GM18498 (cell line): ENCODE data around the gene THSD7B.

Experiments
- ATAC-seq: cut with Tn5 transposase; IDR thresholded peaks from one replicate; pipeline ENCODE4 v1.9.1; 2021; ENCODE audit warnings: mild to moderate bottlenecking, moderate library complexity; ENCODE audit not compliant: unreplicated experiment

The THSD7B gene

GRCh38 chr2:137348301-137348700, 583.0 kb downstream of the THSD7B start:
- no peak for ATAC-seq

DNA sequence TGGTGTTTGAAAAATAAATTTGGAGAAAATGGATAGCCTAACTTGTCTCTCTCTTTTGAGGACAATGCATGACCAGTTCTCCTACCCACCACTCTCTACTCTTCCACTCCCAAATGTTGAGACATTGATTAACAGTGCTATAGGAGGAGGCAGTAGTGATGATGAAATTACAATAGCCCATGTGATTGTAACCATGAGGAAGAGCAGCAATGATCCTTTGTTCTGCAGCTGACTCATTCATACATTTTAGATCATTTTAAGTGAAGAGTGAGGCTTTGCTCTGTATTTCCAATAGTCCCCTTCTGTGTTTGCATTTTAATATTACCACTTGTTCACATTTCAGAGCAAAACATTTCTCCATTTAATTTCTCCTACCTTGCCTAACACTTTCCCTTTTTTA, 592.3 kb downstream of the THSD7B start:
- no peak for ATAC-seq

- no peak for ATAC-seq
Observed at GRCh38 chr2:137367361-137367760, 602.0 kb downstream of the THSD7B start.

GRCh38 chr2:137369106-137369505, 603.8 kb downstream of the THSD7B start:
- no peak for ATAC-seq

DNA sequence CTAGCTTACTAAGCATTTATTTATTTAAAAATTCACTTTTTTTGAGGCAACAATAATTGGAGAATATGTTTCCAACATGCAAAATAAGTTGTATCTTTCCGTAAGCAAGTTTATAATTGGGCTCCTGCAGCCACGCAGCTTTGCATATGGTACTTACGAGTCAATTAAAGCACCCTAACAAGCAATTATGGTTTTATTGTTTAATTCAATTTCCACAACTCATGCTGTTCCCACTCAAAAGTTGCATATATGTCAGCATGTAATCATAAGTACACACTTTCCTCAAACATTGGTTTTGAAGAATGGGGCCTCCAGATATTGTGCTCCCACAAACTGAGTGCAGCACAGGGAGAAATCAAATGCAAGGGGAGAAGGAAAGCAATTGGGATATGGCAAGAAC, 613.8 kb downstream of the THSD7B start:
- no peak for ATAC-seq

DNA sequence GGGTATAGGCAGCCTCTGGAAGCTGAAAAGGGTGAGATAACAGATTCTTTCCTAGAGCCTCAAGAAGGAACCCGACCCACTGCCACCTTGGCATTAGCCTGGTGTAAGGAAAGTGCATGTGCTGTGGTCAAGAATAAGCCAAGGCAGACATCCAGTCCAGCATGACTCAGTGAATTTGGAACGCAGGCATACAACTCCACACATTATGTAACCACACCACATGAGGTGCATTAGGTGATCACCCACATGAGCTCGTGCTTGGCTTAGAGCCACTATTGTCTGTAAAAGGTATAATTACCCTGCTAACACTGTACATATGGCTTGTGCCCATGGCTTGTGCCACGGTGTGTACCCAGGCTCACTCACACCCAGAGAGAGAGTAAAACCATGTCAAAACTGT, 615.3 kb downstream of the THSD7B start:
- ATAC-seq: no peak

DNA sequence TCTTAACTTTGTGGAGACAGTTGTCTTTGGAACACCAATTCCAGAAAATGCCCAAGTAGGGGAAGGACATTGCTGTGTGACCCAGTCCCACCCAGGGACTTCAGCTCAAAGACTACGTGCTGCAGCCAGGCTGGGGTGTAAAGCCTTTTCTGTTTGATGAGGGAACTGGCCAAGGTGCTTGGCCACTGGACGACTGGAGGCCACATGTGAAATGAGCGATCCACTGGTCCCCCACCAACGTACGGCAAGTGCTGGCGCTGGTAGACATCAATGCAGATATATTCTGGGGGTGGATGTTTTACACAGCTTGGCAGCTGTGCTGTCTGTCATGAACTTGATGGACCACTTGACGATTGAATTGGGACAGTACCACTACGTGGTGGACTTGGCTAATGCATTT, 616.4 kb downstream of the THSD7B start:
- ATAC-seq: no peak

- ATAC-seq: no peak
Observed at GRCh38 chr2:137383391-137383790, 618.0 kb downstream of the THSD7B start.

DNA sequence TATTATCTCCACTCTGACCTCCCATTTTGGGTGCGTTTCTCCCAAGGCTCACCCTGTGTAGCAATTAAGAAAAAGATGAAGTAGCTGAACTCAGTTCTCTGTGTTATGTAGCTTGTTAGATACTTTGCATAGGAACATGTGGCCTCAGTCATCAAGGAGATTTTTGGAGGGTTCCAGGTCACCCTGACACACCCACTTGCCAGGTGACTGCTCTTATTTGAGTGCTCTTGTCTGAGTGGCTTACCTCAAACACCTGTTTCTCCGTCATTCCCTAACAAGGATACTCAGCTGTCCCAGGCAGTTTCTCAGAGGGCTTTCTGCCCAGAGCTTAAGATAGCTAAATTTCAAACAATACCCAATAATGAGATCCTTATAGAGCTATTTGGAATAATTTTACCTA, 621.7 kb downstream of the THSD7B start:
- no peak for ATAC-seq

DNA sequence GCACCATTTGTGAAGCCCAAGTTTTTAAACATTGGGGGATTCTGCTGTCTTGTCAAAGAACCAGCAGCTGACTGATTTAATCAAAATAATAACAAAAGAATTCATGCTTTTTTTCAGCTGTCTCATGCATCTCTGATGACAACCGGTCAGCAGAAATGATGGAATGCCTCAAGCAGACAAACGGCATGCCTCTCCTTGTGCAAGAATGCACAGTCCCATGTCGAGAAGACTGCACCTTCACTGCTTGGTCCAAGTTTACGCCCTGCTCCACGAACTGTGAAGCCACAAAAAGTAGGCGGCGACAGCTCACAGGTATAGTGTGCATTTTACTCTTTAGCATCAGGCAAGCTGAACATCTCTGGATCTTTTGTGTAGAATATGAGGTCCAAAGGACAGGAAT, 640.2 kb downstream of the THSD7B start:
- no peak for ATAC-seq

GRCh38 chr2:137411585-137411984, 646.2 kb downstream of the THSD7B start:
- no peak for ATAC-seq

DNA sequence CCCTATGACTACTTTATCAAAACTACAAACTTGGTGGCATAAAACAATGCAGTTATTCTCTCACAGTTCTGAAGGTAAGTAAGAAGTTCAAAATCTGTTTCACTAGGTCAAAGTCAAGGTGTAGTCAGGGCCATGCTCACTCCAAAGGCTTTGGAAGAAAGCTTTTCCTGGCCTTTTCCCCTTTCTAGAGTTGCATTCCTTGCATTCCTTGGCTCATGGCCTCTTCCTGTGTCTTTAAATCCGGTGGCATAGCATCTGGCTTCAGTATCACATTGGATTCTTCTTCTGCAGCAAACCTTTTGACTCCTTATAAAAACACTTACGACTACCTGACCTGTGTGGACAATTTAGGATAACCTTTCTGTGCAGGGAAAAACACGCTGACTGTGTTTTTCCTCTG, 655.4 kb downstream of the THSD7B start:
- ATAC-seq: no peak

GRCh38 chr2:137435162-137435561, 669.8 kb downstream of the THSD7B start:
- no peak for ATAC-seq

- no peak for ATAC-seq
Observed at GRCh38 chr2:137437386-137437785, 672.0 kb downstream of the THSD7B start.

- no peak for ATAC-seq
Observed at GRCh38 chr2:137444970-137445369, 679.6 kb downstream of the THSD7B start.

DNA sequence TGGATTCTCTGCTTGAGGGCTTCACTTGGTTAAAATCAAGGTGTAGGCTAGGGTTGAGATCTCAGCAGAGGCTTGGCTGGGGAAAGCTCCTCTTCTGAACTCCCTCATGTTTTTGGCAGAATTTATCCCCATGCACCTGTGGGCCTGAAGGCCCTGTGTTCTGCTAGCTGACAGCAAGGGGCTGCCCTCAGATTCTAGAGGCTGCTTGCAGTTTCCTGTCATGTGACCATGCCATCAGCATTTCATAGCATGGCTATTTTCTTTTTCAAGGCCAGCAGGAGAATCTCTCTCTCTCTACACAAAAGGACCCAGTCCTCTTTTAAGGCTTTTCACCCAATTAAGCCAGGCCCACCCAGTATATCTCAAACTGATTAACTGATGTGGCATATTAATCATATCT, 684.1 kb downstream of the THSD7B start:
- no peak for ATAC-seq

DNA sequence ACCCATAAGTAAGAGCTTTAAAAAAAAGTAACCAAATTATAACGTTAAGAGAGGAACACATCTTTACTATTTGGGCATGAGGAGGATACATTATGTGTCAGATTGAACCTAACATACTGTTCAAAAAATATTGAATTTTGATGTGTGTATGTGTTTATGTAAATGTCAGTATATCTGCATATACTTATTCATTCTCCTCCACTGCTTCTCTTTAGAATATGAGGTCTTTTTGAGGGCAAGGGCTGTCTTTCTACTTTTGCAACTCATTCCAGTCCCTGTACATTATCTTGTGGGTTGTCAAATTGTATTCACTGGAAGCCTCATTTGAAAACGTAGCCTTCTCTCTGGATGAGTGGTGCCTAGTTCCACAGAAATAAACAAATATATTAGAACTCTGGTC, 689.5 kb downstream of the THSD7B start:
- no peak for ATAC-seq

DNA sequence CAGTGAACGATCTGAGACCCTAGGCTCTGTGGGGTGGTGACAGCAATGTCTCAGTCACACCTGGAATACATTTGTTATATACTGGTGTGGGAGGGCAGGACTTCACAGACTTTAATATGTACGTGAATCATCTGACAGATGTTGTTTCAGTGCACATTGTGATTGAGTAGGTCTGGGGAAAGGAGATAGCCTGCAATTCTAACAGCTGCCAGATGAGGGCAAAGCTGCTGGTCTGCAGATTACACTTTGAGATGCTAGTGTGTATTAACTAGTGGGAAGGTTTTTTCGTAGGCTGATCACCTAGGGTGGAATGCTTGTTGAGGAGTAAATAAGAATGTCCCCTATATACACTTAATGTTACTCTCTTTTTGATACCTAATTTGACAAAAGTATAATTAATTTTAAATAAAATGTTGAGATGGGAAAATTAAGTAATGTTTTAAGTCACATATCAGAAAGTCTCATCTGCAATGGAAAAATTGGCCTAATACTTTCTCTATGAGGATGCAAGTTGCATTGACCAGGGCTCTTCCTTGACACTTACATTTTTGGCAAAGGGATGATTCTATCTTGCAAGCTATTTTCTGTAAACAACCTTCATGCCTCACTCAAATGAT, 702.0 kb downstream of the THSD7B start:
- ATAC-seq: peak; percentile 90

DNA sequence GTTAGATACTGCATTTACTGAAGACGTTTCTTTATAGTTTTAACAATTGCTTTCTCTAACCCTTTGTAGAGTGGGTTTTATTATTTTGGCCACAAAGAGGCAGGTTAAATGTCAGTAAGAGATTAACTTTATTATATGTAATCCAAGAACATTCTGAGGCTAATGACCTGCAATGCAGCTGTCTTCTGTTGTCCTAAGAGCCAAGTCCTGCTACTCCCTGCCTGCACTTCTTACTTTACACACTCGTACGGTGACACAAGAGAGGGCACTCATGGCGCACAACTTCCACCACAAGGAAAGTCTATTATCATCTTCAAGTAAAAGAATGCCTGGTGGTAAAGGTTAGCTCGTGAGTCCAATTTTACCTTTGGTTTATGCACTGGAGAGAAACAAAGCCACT, 727.9 kb downstream of the THSD7B start:
- ATAC-seq: no peak

DNA sequence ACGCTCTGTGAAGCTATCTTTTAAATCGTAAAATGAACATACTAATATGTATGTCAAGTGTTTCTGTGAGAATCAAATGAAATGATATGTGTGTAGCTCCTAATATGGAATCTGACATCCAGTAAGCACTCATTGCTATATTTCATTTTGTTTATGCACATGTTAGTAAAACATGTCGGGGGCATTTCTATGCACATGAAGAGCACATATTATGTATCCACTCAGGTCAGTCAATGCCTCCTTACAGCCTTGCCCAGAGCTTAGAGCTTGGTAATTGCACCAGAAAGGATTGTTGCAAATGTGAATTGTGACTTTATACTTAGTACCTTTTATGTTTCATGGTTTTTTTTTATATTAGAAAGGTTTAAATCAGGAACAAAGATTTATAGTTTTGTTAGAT, 735.3 kb downstream of the THSD7B start:
- ATAC-seq: no peak

- ATAC-seq: no peak
Observed at GRCh38 chr2:137507237-137507636, 741.9 kb downstream of the THSD7B start.

DNA sequence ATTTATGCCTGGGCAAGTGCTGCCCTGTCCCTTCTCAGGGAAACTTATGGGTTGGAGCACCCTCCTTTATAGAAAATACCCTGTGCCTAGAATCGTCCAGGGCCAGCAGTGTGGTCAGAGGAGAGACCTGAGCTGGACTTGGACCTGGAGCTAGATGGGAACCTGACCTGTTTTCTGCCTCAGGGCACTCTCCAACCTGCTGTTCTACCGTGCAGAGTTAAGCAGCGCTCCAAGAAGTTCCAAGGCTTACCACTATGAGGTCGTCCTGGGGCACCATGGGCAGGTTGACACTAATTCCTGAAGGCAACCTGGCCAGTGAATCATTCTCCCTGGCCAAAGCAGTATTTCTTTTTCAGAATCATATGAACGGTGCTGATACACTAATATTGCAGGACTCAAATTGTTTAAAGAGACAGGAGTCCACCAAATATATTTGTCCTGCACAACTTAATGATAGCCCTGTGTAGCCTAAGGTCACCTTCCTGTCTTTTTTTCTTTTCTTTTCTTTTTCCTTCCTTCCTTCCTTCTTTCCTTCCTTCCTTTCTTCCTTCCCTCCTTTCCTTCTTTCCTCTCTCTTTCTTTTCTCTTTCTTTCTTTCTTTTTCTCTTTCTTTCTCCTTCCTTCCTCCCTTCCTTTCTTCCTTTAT, 743.5 kb downstream of the THSD7B start:
- ATAC-seq: no peak

GRCh38 chr2:137511526-137511925, 746.2 kb downstream of the THSD7B start:
- no peak for ATAC-seq
